Panc1 (cell line): Measurements from ENCODE around the gene UBE2O. TPM values are rescaled to one million over a fixed set of nuclear protein-coding genes. Genes with fewer than 3 reads are reported as not detected.

Source experiments
- ATAC-seq: fragments of 200-7000 bp; cut with Tn5 transposase; 2 replicates; pipeline ENCODE4 v1.9.1; 2020; ENCODE audit warnings: mild to moderate bottlenecking, moderate library complexity
- BruUV-seq: library from RNA; stranded (reverse); fragments of 400-500 nt; replicated peaks from 2 replicates; lab custom pipeline; 2021; lab: Mats Ljungman, UMichigan
- CTCF ChIA-PET: fragments of 300-600 bp; sonication (Branson Sonifier 250); formaldehyde crosslinking; loops from one replicate; lab custom pipeline; 2022; ENCODE audit warnings: antibody characterized with exemption; lab: Charles Lee
- POLR2A ChIA-PET: fragments of 300-600 bp; sonication (Branson Sonifier 250); formaldehyde crosslinking; loops from one replicate; lab custom pipeline; 2022; ENCODE audit warnings: antibody characterized with exemption; lab: Charles Lee
- DNase-seq: peaks from one replicate; pipeline ENCODE4 v3.0.0-alpha.2; 2010; ENCODE audit warnings: low read depth, low spot score
- H3K27ac ChIP-seq: 2 replicates; pipeline ENCODE4 v1.5.1; 2011; ENCODE audit warnings: mild to moderate bottlenecking, low read length, inconsistent platforms
- H3K27me3 ChIP-seq: fragments of 200-500 bp; sonication (Bioruptor generic); 2 replicates; pipeline ENCODE4 v1.6.0; 2014; ENCODE audit warnings: low read length, inconsistent platforms; ENCODE audit not compliant: control insufficient read depth, insufficient read depth
- H3K36me3 ChIP-seq: fragments of 200-500 bp; sonication (Bioruptor generic); 2 replicates; pipeline ENCODE4 v1.5.1; 2014; ENCODE audit warnings: inconsistent platforms, mild to moderate bottlenecking, low read length, moderate library complexity; ENCODE audit not compliant: control insufficient read depth, insufficient read depth
- H3K4me1 ChIP-seq: 2 replicates; pipeline ENCODE4 v1.5.1; 2011; ENCODE audit warnings: inconsistent platforms, mild to moderate bottlenecking, low read length, moderate library complexity; ENCODE audit not compliant: control insufficient read depth, insufficient read depth
- H3K4me3 ChIP-seq, 2 experiments: 2 replicates each; pipeline ENCODE4 v1.5.1; 2011 to 2012; ENCODE audit warnings: low read depth in 2 of 2, low read length in 2 of 2, mild to moderate bottlenecking in 2 of 2, inconsistent platforms in 1 of 2, moderate library complexity in 1 of 2
- H3K9me3 ChIP-seq: fragments of 200-500 bp; sonication (Bioruptor generic); 2 replicates; pipeline ENCODE4 v1.5.1; 2014; ENCODE audit warnings: low read depth, mild to moderate bottlenecking, inconsistent platforms, low read length, moderate library complexity; ENCODE audit not compliant: control insufficient read depth, insufficient read depth
- POLR2AphosphoS5 ChIP-seq: IDR thresholded peaks from 2 replicates; pipeline ENCODE4 v1.6.1; 2012; ENCODE audit warnings: mild to moderate bottlenecking, low read depth, low read length, moderate library complexity
- SIN3A ChIP-seq: IDR thresholded peaks from 2 replicates; pipeline ENCODE4 v1.6.1; 2012; ENCODE audit warnings: low read depth, mild to moderate bottlenecking, low read length, moderate library complexity, borderline replicate concordance; ENCODE audit not compliant: insufficient read depth
- TCF7L2 ChIP-seq: IDR thresholded peaks from 2 replicates; pipeline ENCODE4 v1.6.1; 2011; ENCODE audit warnings: mild to moderate bottlenecking, low read depth, low read length, inconsistent platforms
- in situ Hi-C: cut with HindIII; loops from 2 replicates; pipeline ENCODE4 v1.10.0; 2016; ENCODE audit warnings: low sequenced_read_pairs, low pct_unique_long_range_greater_than_20kb
- intact Hi-C: fragments of 100-400 bp; cut with micrococcal nuclease; formaldehyde crosslinking; loops from one replicate; pipeline ENCODE4 v1.10.0; 2022; ENCODE audit not compliant: unreplicated experiment
- total RNA-seq: library from RNA; stranded (reverse); gene quantifications from one replicate; pipeline ENCODE4 v1.2.1, GENCODE V29; 2021; ENCODE audit not compliant: unreplicated experiment
- TF ChIP-seq, protein P1 (sequence below): fragments of 450-650 bp; IDR thresholded peaks from 2 replicates; pipeline ENCODE4 v1.5.1; 2017; ENCODE audit warnings: mild to moderate bottlenecking
- TF ChIP-seq, protein P2 (sequence below), 2 experiments: IDR thresholded peaks; 2 replicates each; pipeline ENCODE4 v1.6.1; 2011 to 2012; ENCODE audit warnings: low read depth in 2 of 2, control low read depth in 1 of 2, low read length in 1 of 2, mild to moderate bottlenecking in 1 of 2, moderate library complexity in 1 of 2; ENCODE audit not compliant: insufficient read depth in 1 of 2

UBE2O gene
- total RNA-seq, 1 experiment from 2014 or later: 47.5 TPM

DNA sequence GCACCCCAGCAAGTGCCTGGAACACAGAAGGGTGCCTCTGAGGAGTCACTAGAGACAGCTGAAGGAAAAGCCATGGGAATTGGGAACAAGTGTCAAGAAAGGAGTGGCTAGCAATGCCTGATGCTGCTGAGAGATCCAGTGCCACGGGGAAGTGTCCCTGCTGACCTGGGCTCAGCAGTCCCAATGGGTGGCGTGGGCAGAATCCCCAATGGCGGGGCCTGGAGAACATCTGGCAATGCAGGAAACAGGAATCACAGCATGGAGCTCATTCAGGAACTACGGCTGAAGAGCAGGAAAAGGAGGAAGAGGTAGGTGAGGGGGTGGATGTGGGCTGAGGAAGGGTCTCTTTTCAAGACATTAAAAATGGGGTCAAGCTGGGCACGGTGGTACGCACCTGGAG, 30.1 kb downstream of the UBE2O start:
- no peak for DNase-seq
- ChIA-PET CTCF (no interaction called here), POLR2A (no interaction called here)
- Histone ChIP-seq H3K36me3 (no peaks in the 10 kb centered on the region), H3K27ac (no peak overlapping the region), H3K4me1 (no peaks in the 10 kb centered on the region; the same call in 1 of the 2 replicates), H3K27me3 (no peaks in the 10 kb centered on the region), H3K9me3 (no peaks in the 10 kb centered on the region), H3K4me3 (no peak overlapping the region)
- in situ Hi-C loops: no loop called here
- intact Hi-C loops: no loop called here
- TF ChIP-seq SIN3A: no peak
- TF ChIP-seq, protein P1, sequence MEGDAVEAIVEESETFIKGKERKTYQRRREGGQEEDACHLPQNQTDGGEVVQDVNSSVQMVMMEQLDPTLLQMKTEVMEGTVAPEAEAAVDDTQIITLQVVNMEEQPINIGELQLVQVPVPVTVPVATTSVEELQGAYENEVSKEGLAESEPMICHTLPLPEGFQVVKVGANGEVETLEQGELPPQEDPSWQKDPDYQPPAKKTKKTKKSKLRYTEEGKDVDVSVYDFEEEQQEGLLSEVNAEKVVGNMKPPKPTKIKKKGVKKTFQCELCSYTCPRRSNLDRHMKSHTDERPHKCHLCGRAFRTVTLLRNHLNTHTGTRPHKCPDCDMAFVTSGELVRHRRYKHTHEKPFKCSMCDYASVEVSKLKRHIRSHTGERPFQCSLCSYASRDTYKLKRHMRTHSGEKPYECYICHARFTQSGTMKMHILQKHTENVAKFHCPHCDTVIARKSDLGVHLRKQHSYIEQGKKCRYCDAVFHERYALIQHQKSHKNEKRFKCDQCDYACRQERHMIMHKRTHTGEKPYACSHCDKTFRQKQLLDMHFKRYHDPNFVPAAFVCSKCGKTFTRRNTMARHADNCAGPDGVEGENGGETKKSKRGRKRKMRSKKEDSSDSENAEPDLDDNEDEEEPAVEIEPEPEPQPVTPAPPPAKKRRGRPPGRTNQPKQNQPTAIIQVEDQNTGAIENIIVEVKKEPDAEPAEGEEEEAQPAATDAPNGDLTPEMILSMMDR: no peak
- TF ChIP-seq POLR2AphosphoS5: no peak
- no peak for TF ChIP-seq TCF7L2
- TF ChIP-seq, protein P2, sequence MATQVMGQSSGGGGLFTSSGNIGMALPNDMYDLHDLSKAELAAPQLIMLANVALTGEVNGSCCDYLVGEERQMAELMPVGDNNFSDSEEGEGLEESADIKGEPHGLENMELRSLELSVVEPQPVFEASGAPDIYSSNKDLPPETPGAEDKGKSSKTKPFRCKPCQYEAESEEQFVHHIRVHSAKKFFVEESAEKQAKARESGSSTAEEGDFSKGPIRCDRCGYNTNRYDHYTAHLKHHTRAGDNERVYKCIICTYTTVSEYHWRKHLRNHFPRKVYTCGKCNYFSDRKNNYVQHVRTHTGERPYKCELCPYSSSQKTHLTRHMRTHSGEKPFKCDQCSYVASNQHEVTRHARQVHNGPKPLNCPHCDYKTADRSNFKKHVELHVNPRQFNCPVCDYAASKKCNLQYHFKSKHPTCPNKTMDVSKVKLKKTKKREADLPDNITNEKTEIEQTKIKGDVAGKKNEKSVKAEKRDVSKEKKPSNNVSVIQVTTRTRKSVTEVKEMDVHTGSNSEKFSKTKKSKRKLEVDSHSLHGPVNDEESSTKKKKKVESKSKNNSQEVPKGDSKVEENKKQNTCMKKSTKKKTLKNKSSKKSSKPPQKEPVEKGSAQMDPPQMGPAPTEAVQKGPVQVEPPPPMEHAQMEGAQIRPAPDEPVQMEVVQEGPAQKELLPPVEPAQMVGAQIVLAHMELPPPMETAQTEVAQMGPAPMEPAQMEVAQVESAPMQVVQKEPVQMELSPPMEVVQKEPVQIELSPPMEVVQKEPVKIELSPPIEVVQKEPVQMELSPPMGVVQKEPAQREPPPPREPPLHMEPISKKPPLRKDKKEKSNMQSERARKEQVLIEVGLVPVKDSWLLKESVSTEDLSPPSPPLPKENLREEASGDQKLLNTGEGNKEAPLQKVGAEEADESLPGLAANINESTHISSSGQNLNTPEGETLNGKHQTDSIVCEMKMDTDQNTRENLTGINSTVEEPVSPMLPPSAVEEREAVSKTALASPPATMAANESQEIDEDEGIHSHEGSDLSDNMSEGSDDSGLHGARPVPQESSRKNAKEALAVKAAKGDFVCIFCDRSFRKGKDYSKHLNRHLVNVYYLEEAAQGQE (IDR thresholded peaks at IDR 0.05; ENCODE audit: insufficient read depth in 1 of 2, low read depth in 2 of 2, low read length in 1 of 2): no peak
- no TSS peak for BruUV-seq
- no peak for ATAC-seq

DNA sequence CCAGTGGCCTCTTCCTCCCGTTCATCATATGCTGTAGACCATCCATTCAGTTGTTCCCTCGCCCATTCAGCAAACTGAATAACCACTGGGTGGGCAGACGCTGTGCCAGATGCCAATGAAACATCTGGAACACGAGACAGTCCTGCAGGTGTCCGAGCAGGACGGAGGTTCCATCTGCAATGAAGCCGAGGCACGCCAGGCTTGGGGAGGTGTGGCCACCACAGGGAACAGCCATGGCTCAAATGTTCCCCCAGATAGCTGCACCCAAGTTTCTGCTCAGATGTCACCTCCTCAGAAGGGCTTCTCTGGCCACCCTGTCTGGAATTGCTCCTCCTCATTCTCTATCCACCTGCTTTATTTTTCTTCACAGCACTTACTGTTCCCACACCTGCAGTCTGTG, 30.5 kb downstream of the UBE2O start:
- Histone ChIP-seq H3K9me3 (no peaks in the 10 kb centered on the region), H3K27ac (no peak overlapping the region), H3K4me1 (no peaks in the 10 kb centered on the region; the same call in 1 of the 2 replicates), H3K4me3 (no peak overlapping the region), H3K27me3 (no peaks in the 10 kb centered on the region), H3K36me3 (no peaks in the 10 kb centered on the region)
- in situ Hi-C loops (no loop called here), intact Hi-C loops (no loop called here)
- POLR2A ChIA-PET: interaction anchor here (0.6 kb wide), 1 partner anchor 28 kb away, joined by 9 read pairs; no protein-coding TSS in a partner anchor
- DNase-seq (no peak), ATAC-seq (no peak)
- CTCF ChIA-PET: no interaction called here
- TF ChIP-seq, protein P1: no peak
- TF ChIP-seq, protein P2 (IDR thresholded peaks at IDR 0.05; ENCODE audit: insufficient read depth in 1 of 2, low read depth in 2 of 2, low read length in 1 of 2): no peak
- TF ChIP-seq TCF7L2 (no peak), SIN3A (no peak), POLR2AphosphoS5 (no peak)
- no TSS peak for BruUV-seq
